Ishikawa (cell line): ENCODE measurements around the gene SLC32A1.

Experiments used
- CEBPB ChIP-seq: IDR thresholded peaks from 2 replicates; pipeline ENCODE4 v1.6.1; 2012
- CREB1 ChIP-seq: IDR thresholded peaks from 2 replicates; pipeline ENCODE4 v1.6.1; 2012; ENCODE audit warnings: low read depth
- EGR1 ChIP-seq: IDR thresholded peaks from 2 replicates; pipeline ENCODE4 v1.6.1; 2012
- EP300 ChIP-seq: IDR thresholded peaks from 2 replicates; pipeline ENCODE4 v1.6.1; 2012; ENCODE audit warnings: borderline replicate concordance
- FOXM1 ChIP-seq: IDR thresholded peaks from 2 replicates; pipeline ENCODE4 v1.6.1; 2012; ENCODE audit warnings: low read depth, borderline replicate concordance
- MAX ChIP-seq: IDR thresholded peaks from 2 replicates; pipeline ENCODE4 v1.6.1; 2012
- NFIC ChIP-seq: IDR thresholded peaks from 2 replicates; pipeline ENCODE4 v1.6.1; 2012
- RAD21 ChIP-seq: IDR thresholded peaks from 2 replicates; pipeline ENCODE4 v1.6.1; 2012; ENCODE audit warnings: low read depth
- REST ChIP-seq: IDR thresholded peaks from 2 replicates; pipeline ENCODE4 v1.6.1; 2012; ENCODE audit warnings: low read depth, mild to moderate bottlenecking
- TAF1 ChIP-seq: IDR thresholded peaks from 2 replicates; pipeline ENCODE4 v1.6.1; 2012; ENCODE audit warnings: low read depth, mild to moderate bottlenecking
- TCF12 ChIP-seq: IDR thresholded peaks from 2 replicates; pipeline ENCODE4 v1.6.1; 2012; ENCODE audit warnings: low read depth
- TEAD4 ChIP-seq: IDR thresholded peaks from 2 replicates; pipeline ENCODE4 v1.6.1; 2012
- USF1 ChIP-seq: IDR thresholded peaks from 2 replicates; pipeline ENCODE4 v1.6.1; 2012
- YY1 ChIP-seq: IDR thresholded peaks from 2 replicates; pipeline ENCODE4 v1.6.1; 2012; ENCODE audit warnings: low read depth
- ZBTB7A ChIP-seq: IDR thresholded peaks from 2 replicates; pipeline ENCODE4 v1.6.1; 2012; ENCODE audit warnings: low read depth

Gene SLC32A1

GRCh38 chr20:38704136-38704535 is 20.1 kb upstream of the SLC32A1 start:
- no peak for TF ChIP-seq TAF1
- no peak for TF ChIP-seq USF1
- TF ChIP-seq CEBPB = no peak
- no peak for TF ChIP-seq CREB1
- no peak for TF ChIP-seq NFIC
- TF ChIP-seq YY1 = no peak
- no peak for TF ChIP-seq EP300
- no peak for TF ChIP-seq EGR1
- TF ChIP-seq REST = no peak
- TF ChIP-seq FOXM1 = no peak

- TF ChIP-seq USF1 = no peak
- TF ChIP-seq CEBPB = no peak
Observed at GRCh38 chr20:38706509-38706908, 17.8 kb upstream of the SLC32A1 start.

- no peak for TF ChIP-seq RAD21
- TF ChIP-seq NFIC = no peak
- TF ChIP-seq CEBPB = no peak
- no peak for TF ChIP-seq REST
Observed at GRCh38 chr20:38714308-38714707, 10.0 kb upstream of the SLC32A1 start.

- TF ChIP-seq CREB1 (no peak), TAF1 (no peak), NFIC (no peak), EP300 (no peak), CEBPB (no peak), YY1 (no peak), TCF12 (no peak), MAX (no peak), USF1 (no peak)
Observed at GRCh38 chr20:38715646-38716045, 8.6 kb upstream of the SLC32A1 start.

GRCh38 chr20:38722683-38723016 is 1.6 kb upstream of the SLC32A1 start:
- no peak for TF ChIP-seq FOXM1

GRCh38 chr20:38723017-38723847 is 1.1 kb upstream of the SLC32A1 start:
- no peak for TF ChIP-seq CREB1
- no peak for TF ChIP-seq USF1
- TF ChIP-seq FOXM1 = no peak
- TF ChIP-seq EGR1 = no peak
- TF ChIP-seq TAF1 = no peak
- TF ChIP-seq ZBTB7A = no peak
- TF ChIP-seq NFIC = no peak
- TF ChIP-seq EP300 = no peak
- TF ChIP-seq TEAD4 = no peak
- no peak for TF ChIP-seq REST
- no peak for TF ChIP-seq TCF12
- TF ChIP-seq RAD21 = no peak
- no peak for TF ChIP-seq YY1
- TF ChIP-seq CEBPB = no peak
- TF ChIP-seq MAX = no peak
